Osteocyte (in vitro differentiated cells): Measurements from ENCODE around the gene PLK2. TPM values are rescaled to one million over a fixed set of nuclear protein-coding genes. Genes with fewer than 3 reads are reported as not detected.

ENCODE experiments used
- DNase-seq: peaks from one replicate; pipeline ENCODE4 v3.0.0; 2021; ENCODE audit warnings: mixed read lengths; ENCODE audit not compliant: unreplicated experiment; ENCODE audit errors: extremely low spot score
- H3K27ac Mint-ChIP-seq: one replicate; pipeline ENCODE4 v1.8.0; 2021; ENCODE audit warnings: mild to moderate bottlenecking, mixed read lengths; ENCODE audit not compliant: unreplicated experiment
- H3K27me3 Mint-ChIP-seq: one replicate; pipeline ENCODE4 v1.8.0; 2021; ENCODE audit warnings: mixed read lengths; ENCODE audit not compliant: unreplicated experiment
- H3K36me3 Mint-ChIP-seq: one replicate; pipeline ENCODE4 v1.8.0; 2021; ENCODE audit warnings: mixed read lengths; ENCODE audit not compliant: unreplicated experiment
- H3K4me1 Mint-ChIP-seq: one replicate; pipeline ENCODE4 v1.8.0; 2021; ENCODE audit warnings: mixed read lengths; ENCODE audit not compliant: unreplicated experiment
- H3K4me3 Mint-ChIP-seq: one replicate; pipeline ENCODE4 v1.8.0; 2021; ENCODE audit warnings: mild to moderate bottlenecking, moderate library complexity, mixed read lengths; ENCODE audit not compliant: unreplicated experiment
- H3K9me3 Mint-ChIP-seq: one replicate; pipeline ENCODE4 v1.8.0; 2021; ENCODE audit warnings: mixed read lengths; ENCODE audit not compliant: unreplicated experiment
- CTCF ChIP-seq: fragments of 200-600 bp; sonication (generic); IDR thresholded peaks from 2 replicates; pipeline ENCODE4 v1.5.0; 2021; ENCODE audit warnings: antibody characterized with exemption, mild to moderate bottlenecking, moderate library complexity
- total RNA-seq: library from RNA; stranded (reverse); gene quantifications from 2 replicates; pipeline ENCODE4 v1.2.1, GENCODE V29; 2021

The PLK2 gene
- total RNA-seq, 1 donor from 2014 or later = 73.3 TPM

DNA sequence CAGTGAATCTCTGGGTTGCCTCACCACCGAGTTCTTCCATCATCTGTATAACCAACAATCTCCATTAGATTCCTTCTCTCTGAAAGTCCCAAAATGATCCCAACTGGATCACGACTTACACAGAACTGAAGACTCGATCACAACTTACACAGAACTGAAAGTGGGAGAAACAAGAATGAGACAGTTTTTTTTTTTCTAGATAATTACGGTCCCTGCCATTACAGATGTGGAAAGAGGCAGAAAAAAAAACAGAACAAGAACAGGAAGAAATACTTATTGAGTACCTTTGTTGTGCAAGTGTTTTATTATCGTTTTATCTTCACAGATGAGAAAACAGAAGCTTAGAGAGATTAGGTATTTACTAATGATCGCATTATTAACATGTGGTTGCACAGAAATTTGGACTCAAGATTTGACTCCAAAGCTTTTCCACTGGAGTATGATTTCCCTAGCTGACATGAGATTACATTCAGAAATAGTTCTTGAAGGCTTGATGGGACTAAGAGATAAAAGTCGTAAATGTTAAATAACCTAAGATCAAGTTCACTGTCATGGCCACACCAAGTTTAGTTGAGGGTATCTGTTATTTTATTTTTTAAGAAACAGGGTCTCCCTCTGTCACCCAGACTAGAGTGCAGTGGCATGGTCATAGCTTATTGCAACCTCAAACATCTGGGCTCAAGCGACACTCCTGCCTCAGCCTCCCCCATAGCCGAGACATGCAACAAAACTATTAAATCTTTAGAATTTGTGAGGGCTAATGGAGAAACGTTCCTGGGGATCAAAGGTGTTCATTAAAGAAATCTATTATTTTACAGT lies 8.9 kb downstream of the PLK2 start:
- Mint-ChIP-seq H3K4me1 (peaks cover 46% of the 10 kb centered on the region), H3K9me3 (no peaks in the 10 kb centered on the region), H3K4me3 (no peak overlapping the region), H3K27me3 (no peaks in the 10 kb centered on the region), H3K36me3 (peaks cover 44% of the 10 kb centered on the region), H3K27ac (no peak overlapping the region)
- no peak for DNase-seq
- no peak for TF ChIP-seq CTCF

- Mint-ChIP-seq H3K4me1 (peaks cover 39% of the 10 kb centered on the region), H3K27me3 (no peaks in the 10 kb centered on the region), H3K9me3 (no peaks in the 10 kb centered on the region), H3K4me3 (no peak overlapping the region), H3K36me3 (peaks cover 34% of the 10 kb centered on the region), H3K27ac (no peak overlapping the region)
- DNase-seq = no peak
- TF ChIP-seq CTCF = no peak
Observed at GRCh38 chr5:58450018-58450417, 9.9 kb downstream of the PLK2 start.

DNA sequence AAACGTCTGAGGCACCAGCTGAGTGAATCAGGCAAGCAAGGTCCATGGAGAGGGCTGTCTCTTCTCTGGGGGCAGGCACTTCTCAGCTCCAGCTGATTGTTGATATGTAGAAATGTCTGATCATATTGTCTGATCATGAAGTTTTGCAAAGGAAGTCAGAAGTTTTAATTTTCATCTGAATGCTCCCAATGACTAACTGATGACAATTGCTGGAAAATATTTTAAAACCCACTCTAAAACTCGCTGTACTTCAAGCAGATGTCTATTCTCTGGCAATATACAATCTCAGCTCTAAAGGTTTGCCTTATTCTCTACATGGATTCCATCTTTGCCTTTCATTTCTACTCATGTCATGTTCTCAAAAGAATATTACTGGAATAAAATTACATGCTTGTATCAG lies 12.7 kb downstream of the PLK2 start:
- no peak for DNase-seq
- Mint-ChIP-seq H3K27ac (no peak overlapping the region), H3K9me3 (no peaks in the 10 kb centered on the region), H3K4me3 (no peak overlapping the region), H3K27me3 (no peaks in the 10 kb centered on the region), H3K36me3 (peaks cover 7% of the 10 kb centered on the region), H3K4me1 (peaks cover 11% of the 10 kb centered on the region)
- TF ChIP-seq CTCF = no peak

DNA sequence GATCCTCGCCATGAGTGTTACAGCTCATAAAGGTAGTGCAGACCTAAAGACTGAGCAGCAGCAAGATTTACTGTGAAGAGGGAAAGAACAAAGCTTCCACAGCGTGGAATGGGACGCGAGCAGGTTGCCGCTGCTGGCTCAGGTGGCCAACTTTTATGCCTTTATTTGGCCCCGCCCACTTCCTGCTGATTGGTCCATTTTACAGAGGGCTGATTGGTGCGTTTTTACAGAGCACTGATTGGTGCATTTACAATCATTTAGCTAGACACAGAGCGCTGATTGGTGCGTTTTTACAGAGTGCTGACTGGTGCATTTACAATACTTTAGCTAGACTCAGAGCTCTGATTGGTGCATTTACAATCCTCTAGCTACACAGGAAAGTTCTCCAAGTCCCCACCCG lies 13.9 kb downstream of the PLK2 start:
- Mint-ChIP-seq H3K36me3 (peaks cover 2% of the 10 kb centered on the region), H3K27ac (no peak overlapping the region), H3K9me3 (no peaks in the 10 kb centered on the region), H3K4me1 (peaks cover 4% of the 10 kb centered on the region), H3K27me3 (no peaks in the 10 kb centered on the region), H3K4me3 (no peak overlapping the region)
- TF ChIP-seq CTCF = no peak
- no peak for DNase-seq

DNA sequence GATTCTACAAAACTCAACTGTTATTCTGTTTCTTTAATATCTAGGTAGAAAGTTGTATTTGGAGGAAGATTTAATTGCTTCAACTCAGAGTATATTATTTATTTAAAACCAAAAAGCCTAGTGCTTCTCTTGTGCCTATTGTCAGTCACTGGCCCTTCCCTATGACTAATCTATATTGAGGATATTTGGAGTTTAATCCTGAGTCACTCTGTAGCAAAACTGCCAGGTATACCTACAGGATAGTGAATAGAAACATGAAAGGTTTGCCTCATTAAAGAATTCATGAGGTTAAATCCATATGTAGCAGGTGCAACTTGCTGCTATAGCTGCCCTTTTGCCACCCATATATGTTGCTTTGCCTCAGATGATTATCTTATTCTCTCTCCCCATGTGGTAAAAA lies 15.1 kb downstream of the PLK2 start:
- DNase-seq = no peak
- no peaks in the 10 kb centered on the region for H3K36me3 Mint-ChIP-seq
- TF ChIP-seq CTCF = no peak

More for the DNA sequence above, 15.1 kb downstream of the PLK2 start:
- H3K9me3 Mint-ChIP-seq = no peaks in the 10 kb centered on the region
- H3K27me3 Mint-ChIP-seq = no peaks in the 10 kb centered on the region
- H3K4me3 Mint-ChIP-seq = no peak overlapping the region
- no peak overlapping the region for H3K27ac Mint-ChIP-seq
- peaks cover 4% of the 10 kb centered on the region for H3K4me1 Mint-ChIP-seq
